ENCODE measurements around the gene RAB39A. TPM values are rescaled to one million over a fixed set of nuclear protein-coding genes. Genes with fewer than 3 reads are reported as not detected.
"Not testable (repeated sequence)": the region's sequence is repeated elsewhere in the genome, so short reads cannot be mapped to it uniquely, and the experiment has no call there.

RAB39A gene
- total RNA-seq (2014; rRNA removed; shearing (Covaris generic)), result 0.62 and 1.3 TPM in 2 replicates

GRCh38 chr11:107928046-107928766, at the start of gene RAB39A:
RAB39A (plus strand) TSS chr11:107928448; CDS start chr11:107928569, 121 bp downstream.
- DNase-seq (ENCODE audit: low spot score), result peak; percentile 85

GRCh38 chr11:107881471-107881870, 46.8 kb upstream of the RAB39A start:
- DNase-seq (ENCODE audit: low spot score), result not testable (repeated sequence)

- DNase-seq (ENCODE audit: low spot score), result no peak
Observed at GRCh38 chr11:107882095-107882820, 46.0 kb upstream of the RAB39A start.

GRCh38 chr11:107898270-107898669, 30.0 kb upstream of the RAB39A start:
- DNase-seq (ENCODE audit: low spot score), result peak; percentile 1

GRCh38 chr11:107908211-107908610, 20.0 kb upstream of the RAB39A start:
- DNase-seq (ENCODE audit: low spot score), result no peak

- not testable (repeated sequence) for DNase-seq (ENCODE audit: low spot score)
Observed at GRCh38 chr11:107912415-107912814, 15.8 kb upstream of the RAB39A start.

- DNase-seq (ENCODE audit: low spot score), result no peak
Observed at GRCh38 chr11:107915229-107915628, 13.0 kb upstream of the RAB39A start.

- no peak for DNase-seq (ENCODE audit: low spot score)
Observed at GRCh38 chr11:107916671-107917241, 11.5 kb upstream of the RAB39A start.

- no peak for DNase-seq (ENCODE audit: low spot score)
Observed at GRCh38 chr11:107921997-107922396, 6.3 kb upstream of the RAB39A start.

- DNase-seq (ENCODE audit: low spot score), result not testable (repeated sequence)
Observed at GRCh38 chr11:107923519-107923918, 4.7 kb upstream of the RAB39A start.

GRCh38 chr11:107924306-107924705, 3.9 kb upstream of the RAB39A start:
- no peak for DNase-seq (ENCODE audit: low spot score)

- no peak for DNase-seq (ENCODE audit: low spot score)
Observed at GRCh38 chr11:107927559-107927958, 689 bp upstream of the RAB39A start.

- no peak for DNase-seq (ENCODE audit: low spot score)
Observed at GRCh38 chr11:107928767-107929507, 689 bp downstream of the RAB39A start.

GRCh38 chr11:107929611-107930200, 1.5 kb downstream of the RAB39A start:
- no peak for DNase-seq (ENCODE audit: low spot score)

GRCh38 chr11:107931206-107931605, 3.0 kb downstream of the RAB39A start:
- no peak for DNase-seq (ENCODE audit: low spot score)

- DNase-seq (ENCODE audit: low spot score), result no peak
Observed at GRCh38 chr11:107947904-107948303, 19.7 kb downstream of the RAB39A start.

- not testable (repeated sequence) for DNase-seq (ENCODE audit: low spot score)
Observed at GRCh38 chr11:107948328-107948727, 20.1 kb downstream of the RAB39A start.

GRCh38 chr11:107951155-107951554, 22.9 kb downstream of the RAB39A start:
- DNase-seq (ENCODE audit: low spot score), result no peak

GRCh38 chr11:107953446-107953845, 25.2 kb downstream of the RAB39A start:
- no peak for DNase-seq (ENCODE audit: low spot score)

GRCh38 chr11:107956543-107956942, 28.3 kb downstream of the RAB39A start:
- no peak for DNase-seq (ENCODE audit: low spot score)

GRCh38 chr11:107957109-107957588, 28.9 kb downstream of the RAB39A start:
- DNase-seq (ENCODE audit: low spot score), result no peak

Data from A172 (cell line).